Activated CD8-positive, alpha-beta memory T cell treated with anti-CD3 and anti-CD28 coated beads, Interleukin-2, amount 50 U/mL, for 48 hours (primary cell): ENCODE results near the gene SIPA1L3.
A peak's percentile ranks its signal among the peaks of the same experiment; 100 is the strongest.

ENCODE experiments used
- DNase-seq: peaks from one replicate; pipeline ENCODE4 v3.0.0-alpha.2; 2020

Gene SIPA1L3

GRCh38 chr19:38076337-38076736 is 169.3 kb downstream of the SIPA1L3 start:
- DNase-seq = no peak

- DNase-seq = no peak
Observed at GRCh38 chr19:38078302-38078930, 171.4 kb downstream of the SIPA1L3 start.

GRCh38 chr19:38079926-38080380 is 172.9 kb downstream of the SIPA1L3 start:
- DNase-seq = no peak

GRCh38 chr19:38081547-38082255 is 174.7 kb downstream of the SIPA1L3 start:
- DNase-seq = no peak

GRCh38 chr19:38082256-38083118 is 175.5 kb downstream of the SIPA1L3 start:
- DNase-seq = no peak

- no peak for DNase-seq
Observed at GRCh38 chr19:38084196-38084595, 177.2 kb downstream of the SIPA1L3 start.

GRCh38 chr19:38089440-38089839 is 182.4 kb downstream of the SIPA1L3 start:
- no peak for DNase-seq

- no peak for DNase-seq
Observed at GRCh38 chr19:38093154-38093553, 186.1 kb downstream of the SIPA1L3 start.

GRCh38 chr19:38093587-38093986 is 186.6 kb downstream of the SIPA1L3 start:
- DNase-seq = no peak

- peak; percentile 69 for DNase-seq
Observed at GRCh38 chr19:38095411-38096308, 188.7 kb downstream of the SIPA1L3 start.

- DNase-seq = no peak
Observed at GRCh38 chr19:38099966-38100365, 193.0 kb downstream of the SIPA1L3 start.

- DNase-seq = no peak
Observed at GRCh38 chr19:38100589-38100988, 193.6 kb downstream of the SIPA1L3 start.

- DNase-seq = no peak
Observed at GRCh38 chr19:38101723-38102122, 194.7 kb downstream of the SIPA1L3 start.

- no peak for DNase-seq
Observed at GRCh38 chr19:38105574-38105973, 198.6 kb downstream of the SIPA1L3 start.

GRCh38 chr19:38107129-38107528 is 200.1 kb downstream of the SIPA1L3 start:
- no peak for DNase-seq

- no peak for DNase-seq
Observed at GRCh38 chr19:38111898-38112297, 204.9 kb downstream of the SIPA1L3 start.

- DNase-seq = no peak
Observed at GRCh38 chr19:38114651-38115050, 207.6 kb downstream of the SIPA1L3 start.

- DNase-seq = no peak
Observed at GRCh38 chr19:38115271-38115802, 208.3 kb downstream of the SIPA1L3 start.

- no peak for DNase-seq
Observed at GRCh38 chr19:38118176-38118575, 211.2 kb downstream of the SIPA1L3 start.

GRCh38 chr19:38120471-38121025 is 213.5 kb downstream of the SIPA1L3 start:
- no peak for DNase-seq

GRCh38 chr19:38122402-38123093 is 215.5 kb downstream of the SIPA1L3 start:
- DNase-seq = no peak
